Osteoblast (primary cell): ENCODE measurements around the gene RPL38. TPM values are rescaled to one million over a fixed set of nuclear protein-coding genes. Genes with fewer than 3 reads are reported as not detected.

Source experiments
- DNase-seq: peaks from one replicate; pipeline ENCODE4 v3.0.0; 2011; ENCODE audit warnings: low spot score, mixed read lengths; ENCODE audit not compliant: insufficient read length; ENCODE audit errors: missing footprints
- H2AFZ ChIP-seq: 2 replicates; pipeline ENCODE4 v1.6.0; 2011; ENCODE audit warnings: mild to moderate bottlenecking, low read length
- H3K27ac ChIP-seq: 2 replicates; pipeline ENCODE4 v1.5.1; 2011; ENCODE audit warnings: mild to moderate bottlenecking, low read depth, low read length, moderate library complexity
- H3K27me3 ChIP-seq: 2 replicates; pipeline ENCODE4 v1.6.0; 2012; ENCODE audit warnings: mild to moderate bottlenecking, control low read depth, inconsistent platforms, low read length, moderate library complexity; ENCODE audit not compliant: insufficient read depth
- H3K36me3 ChIP-seq: 2 replicates; pipeline ENCODE4 v1.5.1; 2011; ENCODE audit warnings: mild to moderate bottlenecking, low read length, control low read depth, moderate library complexity; ENCODE audit not compliant: insufficient read depth
- H3K4me1 ChIP-seq: 2 replicates; pipeline ENCODE4 v1.5.1; 2011; ENCODE audit warnings: mild to moderate bottlenecking, low read length, control low read depth, moderate library complexity; ENCODE audit not compliant: insufficient read depth
- H3K4me2 ChIP-seq: 2 replicates; pipeline ENCODE4 v1.6.0; 2011; ENCODE audit warnings: mild to moderate bottlenecking, low read length; ENCODE audit not compliant: insufficient read depth
- H3K4me3 ChIP-seq: fragments of 200-600 bp; sonication (generic); 3 replicates; pipeline ENCODE4 v1.5.1; 2012; ENCODE audit warnings: mild to moderate bottlenecking, low read length, inconsistent platforms; ENCODE audit not compliant: insufficient read depth
- H3K79me2 ChIP-seq: 2 replicates; pipeline ENCODE4 v1.6.0; 2012; ENCODE audit warnings: mild to moderate bottlenecking, low read length, control low read depth, inconsistent platforms; ENCODE audit not compliant: insufficient read depth
- H3K9me3 ChIP-seq: 2 replicates; pipeline ENCODE4 v1.5.1; 2011; ENCODE audit warnings: low read depth, low read length, control low read depth
- H4K20me1 ChIP-seq: 2 replicates; pipeline ENCODE4 v1.6.0; 2012; ENCODE audit warnings: mild to moderate bottlenecking, low read length, control low read depth; ENCODE audit not compliant: insufficient read depth
- CTCF ChIP-seq: IDR thresholded peaks from 2 replicates; pipeline ENCODE4 v1.5.1; 2011; ENCODE audit warnings: mild to moderate bottlenecking, low read depth, low read length, moderate library complexity; ENCODE audit errors: extremely low read depth
- total RNA-seq: library from RNA; depleted of rRNA; stranded (reverse); fragments of >200 nt; gene quantifications from 2 replicates; pipeline ENCODE4 v1.2.3, GENCODE V29; 2012

The RPL38 gene
- total RNA-seq, 1 donor, result 470 TPM

GRCh38 chr17:74235911-74236371 is 32.5 kb downstream of the RPL38 start:
- Histone ChIP-seq H3K79me2 (no peaks in the 10 kb centered on the region), H3K36me3 (no peaks in the 10 kb centered on the region), H3K27me3 (no peaks in the 10 kb centered on the region), H3K27ac (no peak overlapping the region), H3K4me1 (no peaks in the 10 kb centered on the region), H3K9me3 (no peaks in the 10 kb centered on the region), H4K20me1 (no peaks in the 10 kb centered on the region), H3K4me3 (no peak overlapping the region), H3K4me2 (no peak overlapping the region), H2AFZ (no peak overlapping the region)
- TF ChIP-seq CTCF, result no peak
- DNase-seq, result no peak

GRCh38 chr17:74237321-74237720 is 33.8 kb downstream of the RPL38 start:
- no peaks in the 10 kb centered on the region for H4K20me1 ChIP-seq
- H3K79me2 ChIP-seq, result no peaks in the 10 kb centered on the region
- no peak for DNase-seq
- no peaks in the 10 kb centered on the region for H3K4me1 ChIP-seq
- no peaks in the 10 kb centered on the region for H3K36me3 ChIP-seq
- H3K9me3 ChIP-seq, result no peaks in the 10 kb centered on the region
- no peak overlapping the region for H3K4me2 ChIP-seq
- H3K27ac ChIP-seq, result no peak overlapping the region
- H3K27me3 ChIP-seq, result no peaks in the 10 kb centered on the region
- no peak for TF ChIP-seq CTCF
- no peak overlapping the region for H3K4me3 ChIP-seq
- H2AFZ ChIP-seq, result no peak overlapping the region

- H3K4me2 ChIP-seq, result no peak overlapping the region
- H3K27ac ChIP-seq, result no peak overlapping the region
- H3K79me2 ChIP-seq, result no peaks in the 10 kb centered on the region
- TF ChIP-seq CTCF, result no peak
- no peak for DNase-seq
- H3K27me3 ChIP-seq, result no peaks in the 10 kb centered on the region
- H3K36me3 ChIP-seq, result no peaks in the 10 kb centered on the region
- no peaks in the 10 kb centered on the region for H3K9me3 ChIP-seq
- H3K4me3 ChIP-seq, result no peak overlapping the region
- no peak overlapping the region for H2AFZ ChIP-seq
- no peaks in the 10 kb centered on the region for H3K4me1 ChIP-seq
- no peaks in the 10 kb centered on the region for H4K20me1 ChIP-seq
These were observed 35.7 kb downstream of the RPL38 start for GRCh38 chr17:74239172-74239571.

GRCh38 chr17:74240618-74241205 is 37.2 kb downstream of the RPL38 start:
- no peaks in the 10 kb centered on the region for H4K20me1 ChIP-seq
- H3K79me2 ChIP-seq, result no peaks in the 10 kb centered on the region
- no peak overlapping the region for H3K4me3 ChIP-seq
- H3K36me3 ChIP-seq, result no peaks in the 10 kb centered on the region
- H3K27me3 ChIP-seq, result no peaks in the 10 kb centered on the region
- no peak overlapping the region for H2AFZ ChIP-seq
- H3K4me2 ChIP-seq, result no peak overlapping the region
- H3K9me3 ChIP-seq, result no peaks in the 10 kb centered on the region
- H3K27ac ChIP-seq, result no peak overlapping the region
- no peak for DNase-seq
- no peaks in the 10 kb centered on the region for H3K4me1 ChIP-seq
- no peak for TF ChIP-seq CTCF
